Fibroblast of skin of left quadriceps (primary cell): ENCODE results near the gene ACBD6.
"Not testable (repeated sequence)": the region's sequence is repeated elsewhere in the genome, so short reads cannot be mapped to it uniquely, and the experiment has no call there.

Experiments
- DNase-seq, 2 experiments: peaks; one replicate each; pipeline ENCODE4 v3.0.0-alpha.2; 2013; ENCODE audit warnings: low read depth in 2 of 2

The ACBD6 gene

GRCh38 chr1:180502361-180503279 lies at the start of gene ACBD6:
ACBD6 (minus strand) TSS chr1:180502577; CDS start chr1:180502266, 311 bp downstream.
- peak; percentile 60 to 70 for DNase-seq

- DNase-seq = no peak
Measured at GRCh38 chr1:180551997-180552396, 49.6 kb upstream of the ACBD6 start.

GRCh38 chr1:180550241-180550640 lies 47.9 kb upstream of the ACBD6 start:
- no peak for DNase-seq

GRCh38 chr1:180549770-180550169 lies 47.4 kb upstream of the ACBD6 start:
- DNase-seq = not testable (repeated sequence)

- DNase-seq = no peak
Measured at GRCh38 chr1:180548686-180549317, 46.4 kb upstream of the ACBD6 start.

GRCh38 chr1:180545991-180546390 lies 43.6 kb upstream of the ACBD6 start:
- DNase-seq = no peak

GRCh38 chr1:180544050-180544449 lies 41.7 kb upstream of the ACBD6 start:
- DNase-seq = no peak

- DNase-seq = no peak
Measured at GRCh38 chr1:180542838-180543145, 40.4 kb upstream of the ACBD6 start.

- no peak for DNase-seq
Measured at GRCh38 chr1:180542113-180542837, 39.9 kb upstream of the ACBD6 start.

GRCh38 chr1:180540697-180541594 lies 38.6 kb upstream of the ACBD6 start:
- DNase-seq = no peak

GRCh38 chr1:180539136-180539535 lies 36.8 kb upstream of the ACBD6 start:
- DNase-seq = no peak

GRCh38 chr1:180536821-180537372 lies 34.5 kb upstream of the ACBD6 start:
- no peak for DNase-seq

- no peak for DNase-seq
Measured at GRCh38 chr1:180535418-180535999, 33.1 kb upstream of the ACBD6 start.

- no peak for DNase-seq
Measured at GRCh38 chr1:180534214-180534613, 31.8 kb upstream of the ACBD6 start.

- no peak for DNase-seq
Measured at GRCh38 chr1:180533266-180533987, 31.1 kb upstream of the ACBD6 start.

- DNase-seq = no peak
Measured at GRCh38 chr1:180532854-180533253, 30.5 kb upstream of the ACBD6 start.

- peak in 1 of 2 experiments; percentile 15 for DNase-seq
Measured at GRCh38 chr1:180530501-180530900, 28.1 kb upstream of the ACBD6 start.

GRCh38 chr1:180528868-180529470 lies 26.6 kb upstream of the ACBD6 start:
- no peak for DNase-seq

- DNase-seq = no peak
Measured at GRCh38 chr1:180527101-180527669, 24.8 kb upstream of the ACBD6 start.

- DNase-seq = no peak
Measured at GRCh38 chr1:180525715-180526039, 23.3 kb upstream of the ACBD6 start.
